Spinal cord (tissue), 10 donors: ENCODE results near the gene ZNF774. TPM values are rescaled to one million over a fixed set of nuclear protein-coding genes. Genes with fewer than 3 reads are reported as not detected.

Source experiments
- DNase-seq, 6 donors: peaks; one replicate each; pipeline versions ENCODE4 v3.0.0 to v3.0.0-alpha.2; 2013 to 2015; ENCODE audit warnings: low spot score in 6 of 6, low read depth in 4 of 6
- H3K27ac ChIP-seq: one replicate; pipeline ENCODE4 v1.5.1; 2013; ENCODE audit warnings: low read depth, low read length, control low read depth
- H3K27me3 ChIP-seq: one replicate; pipeline ENCODE4 v1.6.1; 2013; ENCODE audit warnings: low read length; ENCODE audit not compliant: control insufficient read depth, insufficient read depth
- H3K36me3 ChIP-seq: one replicate; pipeline ENCODE4 v1.6.1; 2013; ENCODE audit warnings: low read length; ENCODE audit not compliant: control insufficient read depth, insufficient read depth
- H3K4me1 ChIP-seq: one replicate; pipeline ENCODE4 v1.6.1; 2013; ENCODE audit warnings: low read length; ENCODE audit not compliant: control insufficient read depth, insufficient read depth
- H3K4me3 ChIP-seq: one replicate; pipeline ENCODE4 v1.5.1; 2013; ENCODE audit warnings: low read depth, low read length, control low read depth
- H3K9me3 ChIP-seq: one replicate; pipeline ENCODE4 v1.6.1; 2013; ENCODE audit warnings: low read length; ENCODE audit not compliant: control insufficient read depth, insufficient read depth
- WGBS: methylation state at CpG from one replicate; pipeline ENCODE4 v1.1.5; 2013; ENCODE audit warnings: missing lambda C conversion rate; ENCODE audit not compliant: insufficient coverage; 5-methylcytosine and 5-hydroxymethylcytosine counted together
- polyA plus RNA-seq, 2 donors: library from polyadenylated mRNA; unstranded; fragments of 120-200 nt; gene quantifications; one replicate each; pipeline ENCODE4 v1.2.1, GENCODE V29; 2013; ENCODE audit not compliant: insufficient read length in 2 of 2
- total RNA-seq, 2 donors: library from RNA; depleted of rRNA in 1 of 2; stranded (reverse); fragments of 120-200 nt in 1 of 2; fragments of >200 nt in 1 of 2; gene quantifications; one replicate each; pipeline versions ENCODE4 v1.2.3 to v1.2.4, GENCODE V29; 2013 to 2014
- donor health status: healthy.

ZNF774 gene
- total and polyA plus RNA-seq, 4 donors: 5.3 to 13.4 (median 7.4) TPM

DNA sequence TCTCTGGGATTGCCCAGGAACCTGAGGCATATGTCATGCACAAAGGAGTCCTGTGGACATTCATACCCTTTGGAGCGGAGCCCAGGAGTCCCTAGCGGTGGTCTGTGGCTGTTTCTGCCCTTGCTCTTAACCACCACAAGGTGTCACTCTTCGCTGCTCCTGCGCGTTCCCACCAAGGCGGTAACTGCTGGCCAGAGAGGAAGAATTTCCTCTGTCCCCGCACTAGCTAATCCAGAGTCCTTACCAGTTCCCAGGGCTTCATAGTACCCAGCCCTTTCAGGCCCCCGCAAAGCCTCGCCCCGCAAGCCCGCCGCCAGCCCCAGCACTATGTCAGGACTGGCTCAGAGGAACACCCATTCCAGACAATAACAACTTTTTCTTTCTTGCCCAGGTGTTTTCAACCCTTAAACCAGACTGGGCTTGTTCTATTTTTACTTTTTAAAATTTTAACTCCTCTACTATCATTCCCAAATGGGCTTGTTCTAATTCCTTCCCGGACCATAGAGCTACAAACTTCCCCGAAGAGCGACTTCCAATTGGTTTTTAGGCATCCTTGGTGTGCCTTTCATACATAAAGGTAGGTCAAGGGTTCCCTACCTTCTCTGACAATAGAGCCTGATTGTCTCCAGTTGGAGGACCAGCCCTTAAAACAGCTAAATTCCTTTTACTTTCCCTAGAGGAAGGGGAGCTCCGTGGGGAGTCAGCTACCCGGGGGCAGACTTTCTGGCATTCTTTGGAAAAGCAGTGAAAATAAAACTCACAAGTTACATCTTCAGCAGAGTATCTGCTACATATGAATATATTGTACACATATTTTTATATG is 31.8 kb upstream of the ZNF774 start:
- Histone ChIP-seq H3K36me3 (no peaks in the 10 kb centered on the region), H3K9me3 (no peaks in the 10 kb centered on the region), H3K27me3 (no peaks in the 10 kb centered on the region), H3K4me3 (peak overlapping the region; percentile 16), H3K4me1 (peaks cover 10% of the 10 kb centered on the region), H3K27ac (peak overlapping the region; percentile 67)
- peak; percentile 76 to 97 (median 88) for DNase-seq
- under 1% methylated on average over 11 of the region's 17 CpGs for WGBS

DNA sequence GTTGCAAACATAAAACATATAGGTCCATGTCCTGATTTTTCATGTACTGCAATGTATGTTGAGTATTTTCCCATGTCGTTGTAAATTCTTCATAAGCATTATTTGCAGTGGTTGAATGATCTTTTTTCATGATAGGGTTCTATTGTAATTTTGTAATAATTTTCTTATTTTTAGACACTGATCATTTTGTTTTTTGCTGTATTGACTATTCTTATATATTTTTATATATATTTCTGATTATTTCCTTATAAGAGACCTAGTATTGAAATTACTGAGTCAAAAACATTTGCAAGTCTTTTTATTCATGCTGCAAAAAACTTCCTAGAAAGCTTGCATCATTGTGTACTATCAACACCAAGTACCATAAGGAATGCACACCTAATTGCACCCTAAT is 31.2 kb upstream of the ZNF774 start:
- Histone ChIP-seq H3K27ac (no peak overlapping the region), H3K36me3 (peaks cover 3% of the 10 kb centered on the region), H3K9me3 (no peaks in the 10 kb centered on the region), H3K27me3 (no peaks in the 10 kb centered on the region), H3K4me3 (no peak overlapping the region), H3K4me1 (peaks cover 9% of the 10 kb centered on the region)
- WGBS: no CpG with 5 or more reads among the region's 1 CpG
- DNase-seq: no peak

DNA sequence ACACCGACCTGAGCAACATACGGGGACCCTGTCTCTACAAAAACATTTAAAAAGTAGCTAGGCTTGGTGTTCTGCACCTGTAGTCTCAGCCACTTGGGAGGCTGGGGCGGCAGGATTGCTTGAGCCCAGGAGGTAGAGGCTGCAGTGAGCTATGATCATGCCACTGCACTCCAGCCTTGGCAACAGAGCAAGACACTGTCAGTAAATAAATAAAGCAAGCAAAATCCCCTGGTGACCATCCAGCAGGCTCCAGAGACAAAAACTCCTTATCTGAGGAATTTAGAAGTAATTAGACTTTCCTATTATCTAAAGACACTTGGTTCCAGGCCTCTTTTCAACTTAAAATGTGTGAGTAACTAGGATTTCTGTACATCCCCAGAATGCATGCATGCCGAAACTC is 29.5 kb upstream of the ZNF774 start:
- peak in 1 of 6 donors; percentile 34 for DNase-seq
- H3K27ac ChIP-seq: no peak overlapping the region
- no peaks in the 10 kb centered on the region for H3K27me3 ChIP-seq
- WGBS: 90% methylated on average over 2 of the region's 4 CpGs
- H3K4me3 ChIP-seq: no peak overlapping the region
- H3K4me1 ChIP-seq: peaks cover 4% of the 10 kb centered on the region
- H3K36me3 ChIP-seq: peaks cover 3% of the 10 kb centered on the region
- no peaks in the 10 kb centered on the region for H3K9me3 ChIP-seq

DNA sequence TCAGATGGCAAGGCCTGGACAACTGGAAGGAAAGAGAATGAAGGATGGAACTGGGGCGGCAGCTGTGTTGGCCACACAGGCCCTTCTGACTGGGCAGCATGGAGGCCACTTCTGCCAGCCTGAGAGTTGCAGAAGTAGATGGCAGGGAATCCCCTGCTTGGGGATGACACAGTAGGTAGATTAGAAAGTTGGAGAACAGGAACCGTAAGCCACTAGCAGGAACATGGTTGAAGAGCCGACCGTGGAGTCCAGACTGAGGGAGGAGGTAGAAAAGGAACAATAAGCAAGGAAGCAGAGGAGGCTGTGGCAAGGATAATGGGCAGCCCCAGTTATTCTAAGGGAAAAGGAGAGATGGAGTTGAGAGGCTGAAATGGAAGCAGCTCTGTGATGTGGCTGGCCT is 26.4 kb upstream of the ZNF774 start:
- Histone ChIP-seq H3K4me3 (no peak overlapping the region), H3K27ac (no peak overlapping the region), H3K36me3 (peaks cover 3% of the 10 kb centered on the region), H3K4me1 (no peaks in the 10 kb centered on the region), H3K27me3 (no peaks in the 10 kb centered on the region), H3K9me3 (no peaks in the 10 kb centered on the region)
- DNase-seq: no peak
- WGBS: 88% methylated on average over 4 of the region's 4 CpGs

DNA sequence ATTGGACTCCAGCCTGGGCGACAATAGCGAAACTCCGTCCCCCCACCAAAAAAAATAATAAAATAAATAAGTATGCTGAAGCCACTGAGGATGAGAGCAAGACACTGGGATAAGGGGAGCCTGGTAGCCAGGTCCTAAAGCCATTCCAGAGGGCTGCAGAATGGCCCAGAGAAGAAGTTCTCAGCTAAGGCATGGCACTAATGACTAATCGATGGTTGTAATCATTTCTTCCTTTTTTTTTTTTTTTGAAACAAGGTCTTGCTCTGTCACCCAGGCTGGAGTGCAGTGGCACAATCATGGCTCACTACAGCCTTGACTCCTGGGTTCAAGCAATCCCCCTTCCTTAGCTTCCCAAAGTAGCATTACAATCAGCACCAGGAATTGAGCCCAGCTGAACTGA is 25.6 kb upstream of the ZNF774 start:
- 100% methylated on average over 1 of the region's 4 CpGs for WGBS
- H3K4me1 ChIP-seq: no peaks in the 10 kb centered on the region
- no peak overlapping the region for H3K4me3 ChIP-seq
- peaks cover 3% of the 10 kb centered on the region for H3K36me3 ChIP-seq
- no peaks in the 10 kb centered on the region for H3K9me3 ChIP-seq
- H3K27ac ChIP-seq: no peak overlapping the region
- no peaks in the 10 kb centered on the region for H3K27me3 ChIP-seq
- no peak for DNase-seq

DNA sequence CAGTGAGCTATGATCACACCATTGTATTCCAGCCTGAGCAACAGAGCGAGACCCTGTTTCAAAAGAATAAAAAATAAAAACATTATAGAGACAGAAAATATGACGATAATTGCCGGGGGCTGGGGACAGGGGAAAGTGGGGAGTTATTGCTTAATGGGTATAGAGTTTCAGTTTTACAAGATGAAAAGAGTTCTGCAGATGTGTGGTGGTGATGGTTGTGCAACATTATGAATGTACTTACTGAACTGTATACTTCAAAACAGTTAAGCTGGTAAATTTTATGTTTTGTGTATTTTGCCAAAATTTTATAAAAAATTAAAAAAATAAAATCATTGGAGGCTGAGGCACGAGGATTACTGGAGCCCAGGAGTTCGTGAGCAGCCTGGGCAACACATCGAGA is 24.8 kb upstream of the ZNF774 start:
- no peak for DNase-seq
- Histone ChIP-seq H3K36me3 (peaks cover 3% of the 10 kb centered on the region), H3K27me3 (no peaks in the 10 kb centered on the region), H3K4me3 (no peak overlapping the region), H3K27ac (no peak overlapping the region), H3K4me1 (no peaks in the 10 kb centered on the region), H3K9me3 (no peaks in the 10 kb centered on the region)
- no CpG with 5 or more reads among the region's 6 CpGs for WGBS

DNA sequence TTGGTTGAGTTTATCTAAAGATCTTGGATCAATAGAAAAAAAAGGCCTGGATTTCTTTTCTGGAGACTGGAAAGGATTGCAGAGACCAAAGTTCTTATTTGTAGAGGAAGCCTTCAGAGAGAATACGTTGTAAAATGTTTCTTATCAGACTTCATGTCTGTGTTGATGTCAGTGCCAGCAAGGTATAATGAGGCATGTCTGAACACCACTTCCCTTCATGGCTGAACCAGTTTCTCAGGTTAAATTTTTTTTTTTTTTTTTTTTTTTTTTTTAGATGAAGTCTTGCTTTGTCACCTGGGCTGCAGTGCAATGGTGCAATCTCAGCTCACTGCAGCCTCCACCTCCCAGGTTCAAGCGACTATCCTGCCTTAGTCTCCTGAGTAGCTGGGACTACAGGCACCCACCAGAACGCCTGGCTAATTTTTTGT is 17.8 kb upstream of the ZNF774 start:
- H3K4me3 ChIP-seq: no peak overlapping the region
- H3K36me3 ChIP-seq: no peaks in the 10 kb centered on the region
- H3K9me3 ChIP-seq: no peaks in the 10 kb centered on the region
- H3K27ac ChIP-seq: no peak overlapping the region
- no peaks in the 10 kb centered on the region for H3K27me3 ChIP-seq
- H3K4me1 ChIP-seq: no peaks in the 10 kb centered on the region
- WGBS: 95% methylated on average over 3 of the region's 3 CpGs
- no peak for DNase-seq

DNA sequence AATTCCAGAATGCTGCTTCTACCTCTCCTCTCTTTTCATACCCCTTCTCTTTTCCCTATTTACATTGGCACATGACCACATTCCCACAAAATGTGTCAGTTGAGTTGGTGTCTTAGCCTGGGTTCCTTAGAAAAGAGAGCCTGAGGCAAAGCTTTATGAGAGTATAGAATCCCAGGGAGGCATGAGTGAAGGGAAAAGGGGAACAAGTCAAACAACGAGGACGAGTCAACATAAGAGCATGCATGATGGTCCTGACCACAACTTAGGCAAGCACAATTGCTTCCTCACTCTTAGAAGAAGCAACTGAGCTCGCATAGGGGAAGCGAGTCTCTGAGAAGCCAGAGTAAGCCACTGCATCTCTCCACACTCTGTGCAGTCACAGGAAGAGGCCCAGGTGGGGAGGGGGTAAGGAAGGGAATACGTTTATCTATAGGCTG is 15.4 kb upstream of the ZNF774 start:
- H3K27ac ChIP-seq: no peak overlapping the region
- H3K36me3 ChIP-seq: no peaks in the 10 kb centered on the region
- no peaks in the 10 kb centered on the region for H3K9me3 ChIP-seq
- H3K27me3 ChIP-seq: no peaks in the 10 kb centered on the region
- no peaks in the 10 kb centered on the region for H3K4me1 ChIP-seq
- peak in 1 of 6 donors; percentile 9 for DNase-seq
- no peak overlapping the region for H3K4me3 ChIP-seq
- WGBS: no CpG with 5 or more reads among the region's 5 CpGs

DNA sequence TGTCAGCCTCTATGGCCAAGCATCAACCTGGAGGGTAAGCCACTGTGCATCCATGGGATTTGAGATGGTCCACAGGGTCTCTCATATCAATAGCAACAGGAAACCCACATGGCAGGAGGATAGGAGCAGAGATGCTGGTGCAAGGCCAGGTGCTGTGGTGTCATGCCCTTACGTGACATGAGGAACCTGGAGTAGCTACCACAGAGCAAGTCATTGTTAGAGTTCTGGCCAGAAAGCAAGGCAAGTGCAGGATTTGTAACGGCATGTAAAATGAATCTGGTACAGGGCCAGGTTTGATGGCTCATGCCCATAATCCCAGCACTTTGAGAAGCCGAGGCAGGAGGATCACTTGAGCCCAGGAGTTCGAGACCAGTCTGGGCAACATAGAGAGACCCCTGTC is 14.8 kb upstream of the ZNF774 start:
- 72% methylated on average over 2 of the region's 4 CpGs for WGBS
- DNase-seq: no peak
- no peak overlapping the region for H3K27ac ChIP-seq
- H3K27me3 ChIP-seq: no peaks in the 10 kb centered on the region
- H3K4me1 ChIP-seq: no peaks in the 10 kb centered on the region
- no peaks in the 10 kb centered on the region for H3K9me3 ChIP-seq
- H3K4me3 ChIP-seq: no peak overlapping the region
- no peaks in the 10 kb centered on the region for H3K36me3 ChIP-seq

DNA sequence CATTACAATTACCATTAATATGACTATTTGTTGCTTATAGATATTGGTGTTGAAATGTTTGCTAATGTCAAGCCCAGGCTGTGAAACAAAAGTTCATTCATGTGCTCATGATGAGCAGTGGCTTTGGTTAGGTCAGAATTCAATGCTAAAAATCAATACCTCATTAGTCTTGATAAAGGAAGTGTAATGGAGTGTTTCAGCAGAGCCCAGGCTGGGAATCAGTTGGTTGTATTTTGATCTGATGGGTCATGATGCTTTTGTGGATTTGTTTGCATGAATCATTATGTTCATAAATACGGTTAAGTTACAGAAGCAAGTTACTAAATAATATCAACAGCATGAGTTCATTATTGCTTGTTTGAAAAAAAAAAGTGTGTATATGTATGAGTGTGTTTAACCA is 13.6 kb upstream of the ZNF774 start:
- DNase-seq: peak in 1 of 6 donors; percentile 16
- no peaks in the 10 kb centered on the region for H3K27me3 ChIP-seq
- H3K27ac ChIP-seq: no peak overlapping the region
- WGBS: no CpG with 5 or more reads among the region's 1 CpG
- no peaks in the 10 kb centered on the region for H3K4me1 ChIP-seq
- no peaks in the 10 kb centered on the region for H3K9me3 ChIP-seq
- H3K4me3 ChIP-seq: no peak overlapping the region
- no peaks in the 10 kb centered on the region for H3K36me3 ChIP-seq
